K562 (cell line): ENCODE results near the gene BLOC1S2. TPM values are rescaled to one million over a fixed set of nuclear protein-coding genes. Genes with fewer than 3 reads are reported as not detected.

Experiments
- CREM ChIP-seq: IDR thresholded peaks from 2 replicates; pipeline ENCODE4 v1.6.1; 2014; ENCODE audit warnings: antibody characterized with exemption, low read depth
- CXXC5 ChIP-seq: fragments of 250-450 bp; sonication (Bioruptor Pico); IDR thresholded peaks from 2 replicates; pipeline ENCODE4 v1.8.0; 2022; ENCODE audit warnings: inconsistent platforms, mild to moderate bottlenecking, moderate library complexity
- MECOM ChIP-seq: fragments of 250-450 bp; sonication (Bioruptor Pico); IDR thresholded peaks from 2 replicates; pipeline ENCODE4 v1.8.0; 2022; ENCODE audit warnings: inconsistent platforms
- MEIS2 ChIP-seq: fragments of 450-650 bp; IDR thresholded peaks from 2 replicates; pipeline ENCODE4 v1.6.1; 2014; ENCODE audit warnings: mild to moderate bottlenecking; ENCODE audit not compliant: partially characterized antibody
- NFIC ChIP-seq: fragments of 450-650 bp; IDR thresholded peaks from 2 replicates; pipeline ENCODE4 v1.6.1; 2017; ENCODE audit warnings: mild to moderate bottlenecking, inconsistent platforms
- PML ChIP-seq: IDR thresholded peaks from 2 replicates; pipeline ENCODE4 v1.6.1; 2012; ENCODE audit warnings: low read length, inconsistent platforms
- RBFOX2 ChIP-seq: fragments of 200-400 bp; formaldehyde crosslinking; IDR thresholded peaks from 2 replicates; pipeline ENCODE4 v1.6.1; 2017; ENCODE audit warnings: low read depth, mild to moderate bottlenecking, low read length, moderate library complexity
- ZBTB8A ChIP-seq: fragments of 450-650 bp; IDR thresholded peaks from 2 replicates; pipeline ENCODE4 v1.6.1; 2018; ENCODE audit warnings: mild to moderate bottlenecking, moderate library complexity; ENCODE audit not compliant: partially characterized antibody
- ZNF318 ChIP-seq, 2 experiments: fragments of 450-650 bp; IDR thresholded peaks; 2 replicates each; pipeline ENCODE4 v1.6.1; 2016; ENCODE audit warnings: mild to moderate bottlenecking in 2 of 2, borderline replicate concordance in 1 of 2, low read depth in 1 of 2, moderate library complexity in 1 of 2
- polyA plus RNA-seq, 8 experiments: library from polyadenylated mRNA; depleted of rRNA in 4 of 8; stranded (reverse) in 5 of 8; unstranded in 3 of 8; fragments of >200 nt; fragmentation: Nextera tagmentation in 2 of 8; fragmentation: Illumina TruSeq in 1 of 8; extraction: Ambion mirVana in 2 of 8; extraction: Trizol in 1 of 8; gene quantifications; 2 replicates each; pipeline versions ENCODE4 v1.2.1 to v1.2.3, GENCODE V29; 2011 to 2014; ENCODE audit warnings: inconsistent platforms in 1 of 8, missing spikeins in 1 of 8
- total RNA-seq, 7 experiments: library from RNA; depleted of rRNA in 6 of 7; stranded (reverse); fragments of >200 nt in 6 of 7; fragmentation: Illumina TruSeq in 2 of 7; extraction: Trizol in 2 of 7; gene quantifications; 2 replicates each; pipeline versions ENCODE4 v1.2.1 to v1.2.3, GENCODE V29; 2011 to 2021; ENCODE audit warnings: low replicate concordance in 1 of 7

The BLOC1S2 gene
- total and polyA plus RNA-seq, 9 of the 15 experiments (the other 6 are each of a cell fraction or from before 2014, with no cell fraction given), result 29.5 to 45.8 (median 34.9) TPM

- 0 out of 4 replicates have a peak, but pooled peaks of 1 of the 2 experiments have one; percentile 21 for TF ChIP-seq ZNF318 (IDR thresholded peaks at IDR 0.05; ENCODE audit: borderline replicate concordance in 1 of 2, low read depth in 1 of 2)
- TF ChIP-seq NFIC, result peak; percentile 80
- TF ChIP-seq ZBTB8A, result no peak
- TF ChIP-seq RBFOX2, result peak; percentile 96
- peak; percentile 59 for TF ChIP-seq CXXC5 (CRISPR knock-in tag)
- TF ChIP-seq MEIS2, result peak; percentile 84
- no peak for TF ChIP-seq MECOM (CRISPR knock-in tag)
- TF ChIP-seq PML, result 0 out of 2 replicates have a peak, but pooled peaks have one; percentile 46
- peak; percentile 59 for TF ChIP-seq CREM
Observed at GRCh38 chr10:100286051-100287033, at the start of gene BLOC1S2 (continued).
